Measurements from ENCODE around the gene POLR1E. TPM values are rescaled to one million over a fixed set of nuclear protein-coding genes. Genes with fewer than 3 reads are reported as not detected.
A peak's percentile ranks its signal among the peaks of the same experiment; 100 is the strongest.

The POLR1E gene
- total and polyA plus RNA-seq, 9 of the 15 experiments (the other 6 are each of a cell fraction or from before 2014, with no cell fraction given) = 18.9 to 102 (median 74.4) TPM

DNA sequence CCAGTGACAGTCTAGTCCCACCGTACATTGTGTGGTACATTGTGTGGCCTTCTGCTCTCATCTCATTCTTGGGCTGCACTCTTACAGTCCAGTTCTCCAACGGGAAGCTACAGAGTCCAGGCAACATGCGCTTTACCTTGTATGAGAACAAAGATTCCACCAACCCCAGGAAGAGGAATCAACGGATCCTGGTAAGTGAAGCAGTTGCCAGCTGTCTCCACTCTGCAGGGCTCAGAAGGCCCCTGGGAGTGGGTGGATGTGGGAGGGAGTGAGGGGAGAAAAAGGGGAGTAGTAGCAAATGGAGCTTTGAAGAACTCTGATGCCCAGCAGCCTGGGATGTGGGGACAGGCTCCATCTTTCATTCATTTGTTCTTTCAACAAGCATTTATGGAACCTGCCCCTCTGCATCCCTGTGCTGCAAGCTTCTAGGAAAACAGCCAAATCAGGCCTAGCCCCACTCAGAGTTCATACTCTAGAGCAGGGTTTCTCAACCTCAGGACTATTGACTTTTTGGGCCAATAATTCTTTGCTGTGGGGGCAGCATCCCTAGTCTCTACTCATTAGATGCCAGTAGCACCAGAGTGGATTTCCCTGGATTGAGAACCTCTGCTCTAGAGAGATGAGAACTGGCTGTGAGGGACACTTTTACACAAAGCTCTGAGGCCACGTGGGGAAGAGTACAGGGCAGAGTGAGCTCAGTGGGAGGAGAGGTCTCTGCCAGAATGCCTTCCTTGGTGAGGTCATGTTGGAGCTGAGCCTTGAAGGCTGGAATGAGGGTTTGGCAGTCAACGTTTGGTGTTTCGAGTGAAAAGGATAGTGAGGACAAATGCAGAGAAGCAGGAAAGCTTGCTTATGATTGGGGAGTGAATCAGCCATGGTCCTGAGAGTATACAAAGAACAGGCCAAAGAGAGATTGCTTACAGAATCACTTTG, 1.1 kb downstream of the POLR1E start:
- in situ Hi-C loops (cut with MboI) (loop anchor here (10.0 to 25.0 kb wide), 2 partner anchors 418 to 875 kb away; partner anchors contain the start of gene SLC25A51), intact Hi-C loops (cut with micrococcal nuclease) (no loop called here)
- peak overlapping the region; percentile 98 for H3K4me2 ChIP-seq (ENCODE audit: insufficient read depth, low read length)
- peak overlapping the region; percentile 60 for H3K4me3 ChIP-seq
- H3K4me1 ChIP-seq (replicated peaks in 1 of 2; ENCODE audit: control insufficient read depth in 2 of 2, insufficient read depth in 2 of 2, low read length in 2 of 2) = peaks cover 20 to 21% of the 10 kb centered on the region in 2 experiments; a peak in 4 of 5 replicates
- peak overlapping the region; percentile 90 to 98 for H3K9ac ChIP-seq (ENCODE audit: insufficient read depth in 1 of 2, low read depth in 2 of 2, low read length in 2 of 2)
- peak overlapping the region; percentile 96; the same call in 1 of the 2 replicates for H2AFZ ChIP-seq (ENCODE audit: low read depth, low read length)
- peaks cover 34% of the 10 kb centered on the region for H3K79me2 ChIP-seq (ENCODE audit: control insufficient read depth, insufficient read depth, low read length)
- 0% methylated on average over 7 of the region's 7 CpGs for WGBS (ENCODE audit: insufficient coverage, low coverage, missing lambda C conversion rate)
- peak; percentile 60; the same call in 1 of the 2 replicates for TF ChIP-seq SREBF2 (CRISPR knock-in tag; IDR thresholded peaks at IDR 0.05)
- TF ChIP-seq TCFL5 (CRISPR knock-in tag; conservative IDR thresholded peaks at IDR 0.05) = no peak
- 0 out of 2 replicates have a peak, but pooled peaks have one; percentile 31 for TF ChIP-seq CBFB (CRISPR knock-in tag; IDR thresholded peaks at IDR 0.05)
- TF ChIP-seq HDAC1 (IDR thresholded peaks at IDR 0.05) = 0 out of 4 replicates have a peak, but pooled peaks of 1 of the 2 experiments have one; percentile 54
- no peak for TF ChIP-seq COPS2 (conservative IDR thresholded peaks at IDR 0.05)
- TF ChIP-seq ZNF143 (CRISPR knock-in tag; IDR thresholded peaks at IDR 0.05) = 0 out of 2 replicates have a peak, but pooled peaks have one; percentile 7
- TF ChIP-seq, protein P1, sequence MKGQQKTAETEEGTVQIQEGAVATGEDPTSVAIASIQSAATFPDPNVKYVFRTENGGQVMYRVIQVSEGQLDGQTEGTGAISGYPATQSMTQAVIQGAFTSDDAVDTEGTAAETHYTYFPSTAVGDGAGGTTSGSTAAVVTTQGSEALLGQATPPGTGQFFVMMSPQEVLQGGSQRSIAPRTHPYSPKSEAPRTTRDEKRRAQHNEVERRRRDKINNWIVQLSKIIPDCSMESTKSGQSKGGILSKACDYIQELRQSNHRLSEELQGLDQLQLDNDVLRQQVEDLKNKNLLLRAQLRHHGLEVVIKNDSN (CRISPR knock-in tag; IDR thresholded peaks at IDR 0.05) = 0 out of 2 replicates have a peak, but pooled peaks have one; percentile 31
- TF ChIP-seq, protein P2, sequence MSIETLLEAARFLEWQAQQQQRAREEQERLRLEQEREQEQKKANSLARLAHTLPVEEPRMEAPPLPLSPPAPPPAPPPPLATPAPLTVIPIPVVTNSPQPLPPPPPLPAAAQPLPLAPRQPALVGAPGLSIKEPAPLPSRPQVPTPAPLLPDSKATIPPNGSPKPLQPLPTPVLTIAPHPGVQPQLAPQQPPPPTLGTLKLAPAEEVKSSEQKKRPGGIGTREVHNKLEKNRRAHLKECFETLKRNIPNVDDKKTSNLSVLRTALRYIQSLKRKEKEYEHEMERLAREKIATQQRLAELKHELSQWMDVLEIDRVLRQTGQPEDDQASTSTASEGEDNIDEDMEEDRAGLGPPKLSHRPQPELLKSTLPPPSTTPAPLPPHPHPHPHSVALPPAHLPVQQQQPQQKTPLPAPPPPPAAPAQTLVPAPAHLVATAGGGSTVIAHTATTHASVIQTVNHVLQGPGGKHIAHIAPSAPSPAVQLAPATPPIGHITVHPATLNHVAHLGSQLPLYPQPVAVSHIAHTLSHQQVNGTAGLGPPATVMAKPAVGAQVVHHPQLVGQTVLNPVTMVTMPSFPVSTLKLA (conservative IDR thresholded peaks at IDR 0.05) = peak in 1 of 2 experiments; percentile 50; a peak in 2 of 4 replicates
- peak; percentile 71 for TF ChIP-seq EGR1 (conservative IDR thresholded peaks at IDR 0.05)
- TF ChIP-seq ETV5 (CRISPR knock-in tag; IDR thresholded peaks at IDR 0.05; ENCODE audit: low read depth) = peak; percentile 28; the same call in 1 of the 2 replicates
- TF ChIP-seq, protein P3, sequence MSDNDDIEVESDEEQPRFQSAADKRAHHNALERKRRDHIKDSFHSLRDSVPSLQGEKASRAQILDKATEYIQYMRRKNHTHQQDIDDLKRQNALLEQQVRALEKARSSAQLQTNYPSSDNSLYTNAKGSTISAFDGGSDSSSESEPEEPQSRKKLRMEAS (CRISPR knock-in tag; IDR thresholded peaks at IDR 0.05) = peak; percentile 39; the same call in 1 of the 2 replicates
- H3K27ac ChIP-seq (ENCODE audit: extremely low read depth, low read depth, low read length) = peak overlapping the region; percentile 78
- no peaks in the 10 kb centered on the region for H3K27me3 ChIP-seq (ENCODE audit: control insufficient read depth in 2 of 2, insufficient read depth in 2 of 2, low read length in 2 of 2)
- ChIA-PET CTCF (ENCODE audit: low intra/inter-chr PET ratio) (no interaction called here), POLR2A (interaction anchor here (0.6 to 4.2 kb wide), 10 partner anchors 10 to 293 kb away, joined by 3 to 44 read pairs (median 5); no protein-coding TSS in a partner anchor)
- H4K20me1 ChIP-seq (replicated peaks; ENCODE audit: control insufficient read depth, insufficient read depth, low read length) = no peaks in the 10 kb centered on the region
- TSS peak; percentile 47 for BruUV-seq (replicated peaks)
- DNase-seq (ENCODE audit: extremely low read depth in 1 of 4, low spot score in 3 of 4) (peak in 2 of 4 experiments; percentile 22 to 35), ATAC-seq (peak; percentile 29), FAIRE-seq (no peak)
- no peaks in the 10 kb centered on the region for H3K9me1 ChIP-seq (ENCODE audit: control insufficient read depth, insufficient read depth, low read length)
- H3K36me3 ChIP-seq (ENCODE audit: control insufficient read depth, insufficient read depth, low read length) = peaks cover 52% of the 10 kb centered on the region
- H3K9me3 ChIP-seq (replicated peaks; ENCODE audit: control insufficient read depth, insufficient read depth, low read depth, low read length) = no peaks in the 10 kb centered on the region

All from K562 (cell line).